Endothelial cell (in vitro differentiated cells): ENCODE measurements around the gene UXS1. TPM values are rescaled to one million over a fixed set of nuclear protein-coding genes. Genes with fewer than 3 reads are reported as not detected.

Source experiments
- DNase-seq: peaks from one replicate; pipeline ENCODE4 v3.0.0; 2021; ENCODE audit warnings: low spot score
- H3K27ac Mint-ChIP-seq: one replicate; pipeline ENCODE4 v1.8.0; 2021; ENCODE audit warnings: mixed read lengths, inconsistent platforms; ENCODE audit not compliant: unreplicated experiment
- H3K27me3 Mint-ChIP-seq: one replicate; pipeline ENCODE4 v1.8.0; 2021; ENCODE audit warnings: mild to moderate bottlenecking, moderate library complexity, mixed read lengths, inconsistent platforms; ENCODE audit not compliant: unreplicated experiment
- H3K36me3 Mint-ChIP-seq: one replicate; pipeline ENCODE4 v1.8.0; 2021; ENCODE audit warnings: mild to moderate bottlenecking, low read depth, mixed read lengths, inconsistent platforms; ENCODE audit not compliant: unreplicated experiment
- H3K4me1 Mint-ChIP-seq: one replicate; pipeline ENCODE4 v1.8.0; 2021; ENCODE audit warnings: mild to moderate bottlenecking, mixed read lengths, inconsistent platforms; ENCODE audit not compliant: unreplicated experiment
- H3K4me3 Mint-ChIP-seq: one replicate; pipeline ENCODE4 v1.8.0; 2021; ENCODE audit warnings: mild to moderate bottlenecking, mixed read lengths, inconsistent platforms; ENCODE audit not compliant: unreplicated experiment
- H3K9me3 Mint-ChIP-seq: one replicate; pipeline ENCODE4 v1.8.0; 2021; ENCODE audit warnings: mixed read lengths, inconsistent platforms; ENCODE audit not compliant: unreplicated experiment
- CTCF ChIP-seq: fragments of 200-600 bp; sonication (generic); IDR thresholded peaks from one replicate; pipeline ENCODE4 v1.5.0; 2021; ENCODE audit warnings: antibody characterized with exemption; ENCODE audit not compliant: unreplicated experiment
- total RNA-seq: library from RNA; stranded (reverse); fragmentation: NEBNext Ultra II Directional; extraction: Animal tissue kit (Norgen Biotek cat#: 25700); gene quantifications from one replicate; pipeline ENCODE4 v1.2.1, GENCODE V29; 2021; ENCODE audit not compliant: unreplicated experiment

The UXS1 gene
- total RNA-seq, 1 donor from 2014 or later: 60.4 TPM

- H3K4me1 Mint-ChIP-seq: peaks cover 46% of the 10 kb centered on the region
- no peak for TF ChIP-seq CTCF
- H3K27me3 Mint-ChIP-seq: peaks cover 11% of the 10 kb centered on the region
- H3K9me3 Mint-ChIP-seq: no peaks in the 10 kb centered on the region
- peaks cover 27% of the 10 kb centered on the region for H3K36me3 Mint-ChIP-seq
- peak overlapping the region; percentile 45 for H3K4me3 Mint-ChIP-seq
- no peak for DNase-seq
- no peak overlapping the region for H3K27ac Mint-ChIP-seq
Measured at GRCh38 chr2:106144621-106145331, 49.3 kb downstream of the UXS1 start.

- peaks cover 57% of the 10 kb centered on the region for H3K4me1 Mint-ChIP-seq
- peaks cover 32% of the 10 kb centered on the region for H3K36me3 Mint-ChIP-seq
- H3K27ac Mint-ChIP-seq: peak overlapping the region; percentile 64
- peak overlapping the region; percentile 77 for H3K4me3 Mint-ChIP-seq
- no peak for DNase-seq
- H3K9me3 Mint-ChIP-seq: no peaks in the 10 kb centered on the region
- no peak for TF ChIP-seq CTCF
- H3K27me3 Mint-ChIP-seq: peaks cover 11% of the 10 kb centered on the region
Measured at GRCh38 chr2:106143495-106144215, 50.4 kb downstream of the UXS1 start.

GRCh38 chr2:106142683-106143082 is 51.4 kb downstream of the UXS1 start:
- Mint-ChIP-seq H3K9me3 (no peaks in the 10 kb centered on the region), H3K27ac (peak overlapping the region; percentile 5), H3K27me3 (peaks cover 11% of the 10 kb centered on the region), H3K36me3 (peaks cover 36% of the 10 kb centered on the region), H3K4me1 (peaks cover 67% of the 10 kb centered on the region), H3K4me3 (no peak overlapping the region)
- no peak for TF ChIP-seq CTCF
- no peak for DNase-seq

- H3K4me1 Mint-ChIP-seq: peaks cover 63% of the 10 kb centered on the region
- H3K27me3 Mint-ChIP-seq: peaks cover 11% of the 10 kb centered on the region
- H3K36me3 Mint-ChIP-seq: peaks cover 36% of the 10 kb centered on the region
- H3K27ac Mint-ChIP-seq: peak overlapping the region; percentile 68
- TF ChIP-seq CTCF: no peak
- H3K9me3 Mint-ChIP-seq: no peaks in the 10 kb centered on the region
- H3K4me3 Mint-ChIP-seq: peak overlapping the region; percentile 3
- no peak for DNase-seq
Measured at GRCh38 chr2:106140913-106141312, 53.2 kb downstream of the UXS1 start.

GRCh38 chr2:106140113-106140512 is 54.0 kb downstream of the UXS1 start:
- DNase-seq: no peak
- Mint-ChIP-seq H3K4me3 (peak overlapping the region; percentile 42), H3K4me1 (peaks cover 62% of the 10 kb centered on the region), H3K9me3 (no peaks in the 10 kb centered on the region), H3K36me3 (peaks cover 33% of the 10 kb centered on the region), H3K27me3 (peaks cover 11% of the 10 kb centered on the region), H3K27ac (peak overlapping the region; percentile 97)
- TF ChIP-seq CTCF: no peak
